Liver (tissue), 9 donors: Measurements from ENCODE around the gene NECTIN1. TPM values are rescaled to one million over a fixed set of nuclear protein-coding genes. Genes with fewer than 3 reads are reported as not detected.

Experiments used
- DNase-seq: peaks from one replicate; pipeline ENCODE4 v3.0.0-alpha.2; 2017; ENCODE audit warnings: low spot score
- H3K27ac ChIP-seq, 2 donors: one replicate each; pipeline ENCODE4 v1.7.0; 2013; ENCODE audit warnings: inconsistent platforms in 2 of 2, low read length in 2 of 2, control low read depth in 1 of 2, low read depth in 1 of 2, mild to moderate bottlenecking in 1 of 2
- H3K27me3 ChIP-seq, 4 donors: one replicate each; pipeline versions ENCODE4 v1.6.1 to v1.7.0; 2013; ENCODE audit warnings: low read length in 3 of 4, inconsistent platforms in 1 of 4, mild to moderate bottlenecking in 1 of 4, moderate library complexity in 1 of 4; ENCODE audit not compliant: control insufficient read depth in 4 of 4, insufficient read depth in 4 of 4
- H3K36me3 ChIP-seq, 4 donors: one replicate each; pipeline versions ENCODE4 v1.6.1 to v1.7.0; 2013; ENCODE audit warnings: low read length in 3 of 4, mild to moderate bottlenecking in 3 of 4, low read depth in 1 of 4, moderate library complexity in 1 of 4; ENCODE audit not compliant: control insufficient read depth in 4 of 4, insufficient read depth in 3 of 4
- H3K4me1 ChIP-seq, 4 donors: one replicate each; pipeline versions ENCODE4 v1.6.1 to v1.7.0; 2013; ENCODE audit warnings: low read length in 3 of 4, mild to moderate bottlenecking in 3 of 4, moderate library complexity in 1 of 4; ENCODE audit not compliant: control insufficient read depth in 4 of 4, insufficient read depth in 4 of 4
- H3K4me3 ChIP-seq, 3 donors: one replicate each; pipeline versions ENCODE4 v1.6.1 to v1.7.0; 2013; ENCODE audit warnings: low read length in 3 of 3, control low read depth in 1 of 3, low read depth in 1 of 3, mild to moderate bottlenecking in 1 of 3
- H3K9ac ChIP-seq, 2 donors: one replicate each; pipeline ENCODE4 v1.7.0; 2013; ENCODE audit warnings: low read length in 2 of 2, mild to moderate bottlenecking in 2 of 2, moderate library complexity in 2 of 2, control low read depth in 1 of 2, low read depth in 1 of 2
- H3K9me3 ChIP-seq, 4 donors: one replicate each; pipeline versions ENCODE4 v1.6.1 to v1.7.0; 2013; ENCODE audit warnings: low read length in 3 of 4; ENCODE audit not compliant: control insufficient read depth in 4 of 4
- ATF3 ChIP-seq: IDR thresholded peaks from 2 replicates; pipeline ENCODE4 v1.6.1; 2016; ENCODE audit warnings: antibody characterized with exemption
- CTCF ChIP-seq: fragments of 150-350 bp; IDR thresholded peaks from 2 replicates; pipeline ENCODE4 v1.5.1; 2017; ENCODE audit warnings: improper control_type of control experiment, low read depth, low read length; ENCODE audit not compliant: missing input control
- EGR1 ChIP-seq, 2 donors: IDR thresholded peaks; 2 replicates each; pipeline ENCODE4 v1.6.1; 2016 to 2018; ENCODE audit warnings: antibody characterized with exemption in 2 of 2, low read depth in 2 of 2
- FOXA1 ChIP-seq: IDR thresholded peaks from 2 replicates; pipeline ENCODE4 v1.6.1; 2016; ENCODE audit warnings: antibody characterized with exemption
- GABPA ChIP-seq, 2 donors: IDR thresholded peaks in 1 of 2; conservative IDR thresholded peaks in 1 of 2; 2 replicates each; pipeline ENCODE4 v1.6.1; 2016; ENCODE audit warnings: antibody characterized with exemption in 2 of 2, mild to moderate bottlenecking in 1 of 2, moderate library complexity in 1 of 2
- HNF4A ChIP-seq, 2 donors: conservative IDR thresholded peaks; 2 replicates each; pipeline ENCODE4 v1.6.1; 2016; ENCODE audit warnings: antibody characterized with exemption in 2 of 2, mild to moderate bottlenecking in 2 of 2
- HNF4G ChIP-seq: IDR thresholded peaks from 2 replicates; pipeline ENCODE4 v1.6.1; 2016; ENCODE audit warnings: antibody characterized with exemption
- JUND ChIP-seq, 2 donors: IDR thresholded peaks; 2 replicates each; pipeline ENCODE4 v1.6.1; 2016; ENCODE audit warnings: antibody characterized with exemption in 2 of 2
- MAX ChIP-seq: IDR thresholded peaks from 2 replicates; pipeline ENCODE4 v1.6.1; 2016; ENCODE audit warnings: antibody characterized with exemption
- NR2F2 ChIP-seq: IDR thresholded peaks from 2 replicates; pipeline ENCODE4 v1.6.1; 2016; ENCODE audit warnings: antibody characterized with exemption
- RAD21 ChIP-seq, 2 donors: IDR thresholded peaks; 2 replicates each; pipeline ENCODE4 v1.6.1; 2016; ENCODE audit warnings: antibody characterized with exemption in 2 of 2, mild to moderate bottlenecking in 2 of 2
- REST ChIP-seq: IDR thresholded peaks from 2 replicates; pipeline ENCODE4 v1.6.1; 2016; ENCODE audit warnings: antibody characterized with exemption, mild to moderate bottlenecking
- RXRA ChIP-seq, 2 donors: IDR thresholded peaks; 2 replicates each; pipeline ENCODE4 v1.6.1; 2017 to 2018; ENCODE audit warnings: antibody characterized with exemption in 2 of 2, mild to moderate bottlenecking in 1 of 2
- SP1 ChIP-seq: IDR thresholded peaks from 2 replicates; pipeline ENCODE4 v1.6.1; 2018; ENCODE audit warnings: antibody characterized with exemption, mild to moderate bottlenecking
- TAF1 ChIP-seq: conservative IDR thresholded peaks from 2 replicates; pipeline ENCODE4 v1.6.1; 2016; ENCODE audit warnings: antibody characterized with exemption, mild to moderate bottlenecking
- YY1 ChIP-seq: IDR thresholded peaks from 2 replicates; pipeline ENCODE4 v1.6.1; 2016; ENCODE audit warnings: antibody characterized with exemption, mild to moderate bottlenecking
- ZBTB33 ChIP-seq: IDR thresholded peaks from 2 replicates; pipeline ENCODE4 v1.6.1; 2016; ENCODE audit warnings: antibody characterized with exemption
- WGBS: extraction: QIAGEN DNeasy Blood & Tissue Kit; methylation state at CpG from one replicate; pipeline ENCODE4 v1.1.7; 2013; 5-methylcytosine and 5-hydroxymethylcytosine counted together
- polyA plus RNA-seq, 2 donors: library from polyadenylated mRNA; stranded (reverse) in 1 of 2; unstranded in 1 of 2; fragments of 200-250 nt in 1 of 2; fragments of >200 nt in 1 of 2; fragmentation: Nextera tagmentation in 1 of 2; extraction: Ambion mirVana in 1 of 2; gene quantifications; one replicate each; pipeline versions ENCODE4 v1.2.1 to v1.2.3, GENCODE V29; 2013 to 2015
- total RNA-seq, 2 donors: library from RNA; depleted of rRNA; stranded (reverse); fragments of >200 nt; gene quantifications; one replicate each; pipeline ENCODE4 v1.2.3, GENCODE V29; 2014
- donor health status: healthy.
- donor health status: healthy.
- donor health status: healthy.
- donor health status: healthy.
- donor health status: healthy.

Gene NECTIN1
- total and polyA plus RNA-seq, 4 donors = 0.69 to 7.7 (median 5.0) TPM

- H3K4me3 ChIP-seq = no peak overlapping the region
- H3K27me3 ChIP-seq = no peaks in the 10 kb centered on the region
- DNase-seq = no peak
- no peaks in the 10 kb centered on the region for H3K9me3 ChIP-seq
- no peaks in the 10 kb centered on the region for H3K36me3 ChIP-seq
- H3K4me1 ChIP-seq = peaks cover 0 to 3% (median 0%) of the 10 kb centered on the region in 4 donors
- no peak for TF ChIP-seq TAF1
- no peak for TF ChIP-seq CTCF
- TF ChIP-seq RXRA (IDR thresholded peaks at IDR 0.05) = no peak
- TF ChIP-seq JUND (IDR thresholded peaks at IDR 0.05) = no peak
- no peak for TF ChIP-seq HNF4G
- TF ChIP-seq SP1 = no peak
- no peak for TF ChIP-seq EGR1 (IDR thresholded peaks at IDR 0.05; ENCODE audit: low read depth in 2 of 2)
- TF ChIP-seq FOXA1 = no peak
- TF ChIP-seq RAD21 (IDR thresholded peaks at IDR 0.05) = no peak
- TF ChIP-seq HNF4A (conservative IDR thresholded peaks at IDR 0.05) = no peak
- no peak for TF ChIP-seq REST
- TF ChIP-seq ATF3 = no peak
- TF ChIP-seq GABPA (IDR thresholded peaks at IDR 0.05 in 1 of 2, conservative IDR thresholded peaks at IDR 0.05 in 1 of 2) = no peak
- no peak for TF ChIP-seq MAX
- no peak for TF ChIP-seq ZBTB33
- TF ChIP-seq YY1 = no peak
- no peak for TF ChIP-seq NR2F2
- H3K9ac ChIP-seq = no peak overlapping the region
- no peak overlapping the region for H3K27ac ChIP-seq
- 82% methylated on average over 4 of the region's 4 CpGs for WGBS
Measured at GRCh38 chr11:119739975-119740374, 11.0 kb upstream of the NECTIN1 start.
